Stimulated activated naive B cell treated with anti-CD40 and anti-IgM and Interleukin-4, amounts not matched to agents 10 μg/mL and 1 μg/mL and 100 μg/mL, for 72 hours (primary cell): ENCODE data around the gene KLF8.
A peak's percentile ranks its signal among the peaks of the same experiment; 100 is the strongest.

Experiments
- ATAC-seq, 2 donors: fragments of 150-1000 bp; cut with Tn5 transposase; replicated peaks; 2 replicates each; pipeline ENCODE4 v1.10.0; 2021; ENCODE audit warnings: moderate library complexity in 1 of 2
- DNase-seq: peaks from one replicate; pipeline ENCODE4 v3.0.0; 2021
- H3K27ac Mint-ChIP-seq: one replicate; pipeline ENCODE4 v1.8.0; 2022; ENCODE audit warnings: mild to moderate bottlenecking, mixed read lengths
- H3K27me3 Mint-ChIP-seq, 2 donors: one replicate each; pipeline ENCODE4 v1.8.0; 2022; ENCODE audit warnings: mixed read lengths in 2 of 2
- H3K36me3 Mint-ChIP-seq, 2 donors: one replicate each; pipeline ENCODE4 v1.8.0; 2022; ENCODE audit warnings: mixed read lengths in 2 of 2, mild to moderate bottlenecking in 1 of 2
- H3K4me1 Mint-ChIP-seq, 2 donors: one replicate each; pipeline ENCODE4 v1.8.0; 2022; ENCODE audit warnings: mixed read lengths in 2 of 2, mild to moderate bottlenecking in 1 of 2
- H3K4me3 Mint-ChIP-seq, 2 donors: one replicate each; pipeline ENCODE4 v1.8.0; 2022; ENCODE audit warnings: mild to moderate bottlenecking in 2 of 2, mixed read lengths in 2 of 2, moderate library complexity in 1 of 2
- H3K9me3 Mint-ChIP-seq, 2 donors: one replicate each; pipeline ENCODE4 v1.8.0; 2022; ENCODE audit warnings: mixed read lengths in 2 of 2, mild to moderate bottlenecking in 1 of 2

The KLF8 gene

GRCh38 chrX:56268888-56269287, 36.7 kb downstream of the KLF8 start:
- Mint-ChIP-seq H3K4me1 (no peaks in the 10 kb centered on the region), H3K27ac (no peak overlapping the region), H3K36me3 (peaks cover 8 to 11% of the 10 kb centered on the region in 2 donors), H3K4me3 (no peak overlapping the region), H3K9me3 (no peaks in the 10 kb centered on the region), H3K27me3 (peaks cover 0 to 5% of the 10 kb centered on the region in 2 donors)
- peak in 1 of 2 donors; percentile 65 for ATAC-seq
- no peak for DNase-seq

- ATAC-seq: no peak
- DNase-seq: no peak
- Mint-ChIP-seq H3K9me3 (no peaks in the 10 kb centered on the region), H3K4me3 (no peak overlapping the region), H3K4me1 (no peaks in the 10 kb centered on the region), H3K36me3 (peaks cover 0 to 4% of the 10 kb centered on the region in 2 donors), H3K27me3 (no peaks in the 10 kb centered on the region), H3K27ac (no peak overlapping the region)
Measured at GRCh38 chrX:56278692-56279091, 46.5 kb downstream of the KLF8 start.

DNA sequence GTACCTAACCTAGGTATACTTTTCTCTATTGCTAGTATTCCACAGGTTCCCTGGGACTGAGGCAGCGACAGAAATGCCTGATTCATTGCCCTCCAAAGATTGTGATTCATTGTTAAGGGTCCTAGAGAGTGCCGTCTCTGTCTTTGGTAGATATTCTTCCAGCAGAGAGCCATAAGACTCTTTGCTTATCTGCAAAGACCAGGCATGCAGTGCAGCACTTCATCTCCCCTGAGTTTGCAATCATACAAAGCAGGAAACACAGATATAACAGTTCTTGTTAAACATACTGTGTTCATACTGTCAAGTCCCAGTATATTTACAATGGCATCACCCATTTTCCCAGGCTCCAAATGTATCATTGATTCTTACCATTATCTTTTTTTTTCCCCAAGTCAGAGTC, 47.7 kb downstream of the KLF8 start:
- peaks cover 4 to 10% of the 10 kb centered on the region in 2 donors for H3K36me3 Mint-ChIP-seq
- no peak for DNase-seq
- no peak for ATAC-seq
- H3K27ac Mint-ChIP-seq: no peak overlapping the region
- no peak overlapping the region for H3K4me3 Mint-ChIP-seq
- no peaks in the 10 kb centered on the region for H3K4me1 Mint-ChIP-seq
- H3K9me3 Mint-ChIP-seq: no peaks in the 10 kb centered on the region
- H3K27me3 Mint-ChIP-seq: no peaks in the 10 kb centered on the region

- Mint-ChIP-seq H3K4me3 (no peak overlapping the region), H3K4me1 (no peaks in the 10 kb centered on the region), H3K36me3 (peaks cover 6 to 13% of the 10 kb centered on the region in 2 donors), H3K9me3 (no peaks in the 10 kb centered on the region), H3K27ac (no peak overlapping the region), H3K27me3 (no peaks in the 10 kb centered on the region)
- DNase-seq: no peak
- ATAC-seq: no peak
Measured at GRCh38 chrX:56281789-56282188, 49.6 kb downstream of the KLF8 start.

- no peak for DNase-seq
- Mint-ChIP-seq H3K36me3 (peaks cover 8 to 17% of the 10 kb centered on the region in 2 donors), H3K4me1 (no peaks in the 10 kb centered on the region), H3K4me3 (no peak overlapping the region), H3K27ac (no peak overlapping the region), H3K27me3 (no peaks in the 10 kb centered on the region), H3K9me3 (no peaks in the 10 kb centered on the region)
- no peak for ATAC-seq
Measured at GRCh38 chrX:56284269-56284668, 52.1 kb downstream of the KLF8 start.

DNA sequence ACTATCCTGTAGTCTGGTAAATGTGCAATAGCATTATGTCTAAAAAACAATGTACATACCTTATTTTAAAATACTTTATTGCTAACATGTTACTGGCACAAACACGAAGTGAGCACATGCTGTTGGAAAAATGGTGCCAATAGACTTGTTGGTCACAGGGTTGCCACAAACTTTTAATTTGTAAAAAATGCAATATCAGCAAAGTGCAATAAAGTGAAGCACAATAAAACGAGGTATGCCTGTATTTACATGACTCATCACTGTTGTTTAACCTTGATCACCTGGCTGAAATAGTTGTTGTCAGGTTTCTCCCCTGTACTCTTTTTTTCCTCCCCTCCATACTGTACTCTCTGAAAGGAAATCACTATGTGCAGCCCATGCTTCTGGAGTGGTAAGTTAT, 56.5 kb downstream of the KLF8 start:
- H3K36me3 Mint-ChIP-seq: peaks cover 10 to 21% of the 10 kb centered on the region in 2 donors
- H3K4me3 Mint-ChIP-seq: no peak overlapping the region
- ATAC-seq: no peak
- H3K27ac Mint-ChIP-seq: no peak overlapping the region
- no peaks in the 10 kb centered on the region for H3K27me3 Mint-ChIP-seq
- H3K9me3 Mint-ChIP-seq: no peaks in the 10 kb centered on the region
- DNase-seq: no peak
- H3K4me1 Mint-ChIP-seq: no peaks in the 10 kb centered on the region

DNA sequence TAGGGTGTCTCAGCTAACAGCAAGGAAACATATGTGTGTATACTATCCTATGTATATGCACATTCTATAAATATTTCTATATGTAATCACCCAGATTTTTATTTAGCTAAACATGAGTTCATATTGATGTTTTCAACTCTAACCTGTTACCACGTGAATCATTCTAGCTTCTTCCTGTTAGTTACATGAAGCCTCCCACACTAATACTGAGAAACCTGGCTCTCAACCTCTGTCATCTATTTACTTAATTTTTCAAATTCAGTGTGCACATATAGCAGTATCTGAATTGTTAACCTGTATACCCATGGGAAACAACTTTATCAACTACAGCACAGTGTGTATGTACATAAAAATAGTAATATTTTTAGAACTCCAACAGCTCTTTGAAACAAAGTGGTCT, 57.3 kb downstream of the KLF8 start:
- Mint-ChIP-seq H3K36me3 (peaks cover 9 to 17% of the 10 kb centered on the region in 2 donors), H3K27me3 (no peaks in the 10 kb centered on the region), H3K4me1 (no peaks in the 10 kb centered on the region), H3K9me3 (peaks cover 3 to 5% of the 10 kb centered on the region in 2 donors), H3K27ac (no peak overlapping the region), H3K4me3 (no peak overlapping the region)
- ATAC-seq: no peak
- no peak for DNase-seq

DNA sequence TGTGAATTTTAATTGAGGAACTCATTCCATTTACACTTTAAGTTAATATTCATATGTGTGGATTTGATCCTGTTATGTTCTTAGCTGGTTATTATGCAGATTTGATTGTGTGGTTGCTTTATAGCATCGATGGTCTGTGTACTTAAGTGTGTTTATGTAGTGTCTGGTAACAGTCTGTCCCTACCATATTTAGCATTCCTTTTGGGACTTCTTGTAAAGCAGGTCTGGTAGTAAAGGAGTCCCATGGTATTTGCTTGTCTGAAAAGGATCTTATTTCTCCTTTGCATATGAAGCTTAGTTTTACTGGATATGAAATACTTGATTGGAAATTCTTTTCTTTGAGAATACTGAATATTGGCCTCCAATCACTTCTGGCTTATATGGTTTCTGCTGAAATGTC, 76.6 kb downstream of the KLF8 start:
- peaks cover 6 to 8% of the 10 kb centered on the region in 2 donors for H3K9me3 Mint-ChIP-seq
- peaks cover 0 to 4% of the 10 kb centered on the region in 2 donors for H3K4me1 Mint-ChIP-seq
- DNase-seq (no peak), ATAC-seq (no peak)
- H3K27me3 Mint-ChIP-seq: peaks cover 0 to 15% of the 10 kb centered on the region in 2 donors
- no peak overlapping the region for H3K27ac Mint-ChIP-seq
- H3K4me3 Mint-ChIP-seq: no peak overlapping the region
- peaks cover 19 to 45% of the 10 kb centered on the region in 2 donors for H3K36me3 Mint-ChIP-seq

- H3K9me3 Mint-ChIP-seq: peaks cover 6 to 8% of the 10 kb centered on the region in 2 donors
- DNase-seq: no peak
- peaks cover 19 to 37% of the 10 kb centered on the region in 2 donors for H3K36me3 Mint-ChIP-seq
- no peak for ATAC-seq
- H3K27ac Mint-ChIP-seq: no peak overlapping the region
- no peak overlapping the region for H3K4me3 Mint-ChIP-seq
- H3K27me3 Mint-ChIP-seq: peaks cover 0 to 15% of the 10 kb centered on the region in 2 donors
- peaks cover 2 to 4% of the 10 kb centered on the region in 2 donors for H3K4me1 Mint-ChIP-seq
Measured at GRCh38 chrX:56309881-56310280, 77.7 kb downstream of the KLF8 start.

DNA sequence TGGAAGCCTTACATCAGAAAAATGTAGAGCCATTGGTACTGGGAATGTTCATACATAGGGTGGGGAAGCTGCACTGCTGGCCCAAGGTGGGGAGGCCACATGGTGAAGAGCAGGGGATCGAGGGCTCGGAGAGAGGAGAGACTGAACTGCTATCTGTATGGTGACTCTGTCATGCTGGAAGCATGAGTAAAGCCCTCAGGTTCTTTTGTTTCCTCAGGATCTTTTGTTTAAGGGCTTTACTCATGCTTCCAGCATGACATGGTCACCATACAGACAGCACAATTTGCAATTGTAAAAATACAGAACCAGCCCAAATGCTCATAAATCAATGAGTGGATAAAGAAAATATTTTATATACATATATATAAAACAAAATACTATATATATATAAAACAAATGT, 78.4 kb downstream of the KLF8 start:
- Mint-ChIP-seq H3K4me3 (no peak overlapping the region), H3K36me3 (peaks cover 17 to 36% of the 10 kb centered on the region in 2 donors), H3K27me3 (peaks cover 0 to 15% of the 10 kb centered on the region in 2 donors), H3K4me1 (peaks cover 2 to 4% of the 10 kb centered on the region in 2 donors), H3K27ac (no peak overlapping the region), H3K9me3 (peaks cover 6 to 8% of the 10 kb centered on the region in 2 donors)
- DNase-seq: no peak
- ATAC-seq: no peak

DNA sequence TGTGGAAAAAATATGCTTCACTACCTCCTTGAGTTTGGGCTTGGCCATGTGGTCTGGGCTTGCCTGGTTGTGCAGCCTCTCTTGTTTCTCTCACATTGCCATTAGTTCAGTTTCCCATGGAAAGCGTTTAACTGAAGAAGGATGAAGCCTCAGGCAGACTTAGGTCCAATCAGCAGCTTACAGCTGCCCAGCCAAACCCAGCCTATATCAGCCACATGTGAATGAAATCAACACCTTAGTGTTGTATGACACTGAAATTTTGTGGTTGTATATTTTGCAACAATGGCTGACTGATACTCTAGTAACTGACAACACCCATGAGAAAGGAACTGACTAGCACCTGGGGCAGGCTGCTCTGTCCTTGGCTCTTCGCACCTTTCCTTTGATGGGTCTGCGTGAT, 81.2 kb downstream of the KLF8 start:
- no peak overlapping the region for H3K4me3 Mint-ChIP-seq
- DNase-seq: no peak
- no peak for ATAC-seq
- no peak overlapping the region for H3K27ac Mint-ChIP-seq
- peaks cover 2 to 4% of the 10 kb centered on the region in 2 donors for H3K4me1 Mint-ChIP-seq
- H3K9me3 Mint-ChIP-seq: peaks cover 0 to 3% of the 10 kb centered on the region in 2 donors
- H3K36me3 Mint-ChIP-seq: peaks cover 9 to 17% of the 10 kb centered on the region in 2 donors
- H3K27me3 Mint-ChIP-seq: peaks cover 0 to 6% of the 10 kb centered on the region in 2 donors

GRCh38 chrX:56314334-56314733, 82.2 kb downstream of the KLF8 start:
- H3K4me1 Mint-ChIP-seq: peaks cover 2 to 4% of the 10 kb centered on the region in 2 donors
- no peak overlapping the region for H3K4me3 Mint-ChIP-seq
- H3K36me3 Mint-ChIP-seq: peaks cover 5 to 12% of the 10 kb centered on the region in 2 donors
- H3K27me3 Mint-ChIP-seq: peaks cover 0 to 6% of the 10 kb centered on the region in 2 donors
- no peak for ATAC-seq
- no peak for DNase-seq
- peaks cover 0 to under 1% of the 10 kb centered on the region in 2 donors for H3K9me3 Mint-ChIP-seq
- no peak overlapping the region for H3K27ac Mint-ChIP-seq

GRCh38 chrX:56318076-56318475, 85.9 kb downstream of the KLF8 start:
- Mint-ChIP-seq H3K4me1 (peaks cover 2 to 3% of the 10 kb centered on the region in 2 donors), H3K27me3 (no peaks in the 10 kb centered on the region), H3K36me3 (no peaks in the 10 kb centered on the region), H3K9me3 (peaks cover 5 to 9% of the 10 kb centered on the region in 2 donors), H3K4me3 (no peak overlapping the region), H3K27ac (no peak overlapping the region)
- no peak for ATAC-seq
- no peak for DNase-seq

DNA sequence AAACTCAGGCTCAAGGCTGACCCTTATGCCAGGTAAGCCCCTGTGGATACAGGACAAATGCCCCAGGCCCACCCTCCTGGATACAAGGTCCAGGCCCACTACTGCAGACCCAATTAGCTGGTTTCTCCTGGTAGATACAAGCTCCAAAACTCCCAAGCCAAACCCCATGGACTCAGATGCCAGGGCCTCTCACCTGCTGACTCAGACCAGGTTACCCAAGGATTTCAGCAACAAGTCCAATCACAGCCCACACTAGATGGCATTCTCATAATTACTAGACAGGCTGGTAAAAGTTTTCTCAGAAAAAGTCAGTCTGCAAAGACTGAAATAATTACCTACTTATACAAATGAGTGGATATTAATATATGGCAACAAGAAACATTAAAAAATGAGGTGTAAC, 87.0 kb downstream of the KLF8 start:
- H3K4me3 Mint-ChIP-seq: no peak overlapping the region
- peaks cover 0 to 1% of the 10 kb centered on the region in 2 donors for H3K4me1 Mint-ChIP-seq
- peaks cover 5 to 9% of the 10 kb centered on the region in 2 donors for H3K9me3 Mint-ChIP-seq
- no peaks in the 10 kb centered on the region for H3K36me3 Mint-ChIP-seq
- H3K27me3 Mint-ChIP-seq: no peaks in the 10 kb centered on the region
- H3K27ac Mint-ChIP-seq: no peak overlapping the region
- DNase-seq: no peak
- ATAC-seq: no peak
